AG04450 (cell line): Measurements from ENCODE around the gene DAZL. TPM values are rescaled to one million over a fixed set of nuclear protein-coding genes. Genes with fewer than 3 reads are reported as not detected.

Source experiments
- CTCF ChIA-PET: fragments of 300-600, 350-600 bp; formaldehyde crosslinking; extraction: SDS; loops from one replicate; lab custom pipeline; 2022; ENCODE audit warnings: antibody characterized with exemption, inconsistent platforms; lab: Charles Lee
- POLR2A ChIA-PET: fragments of 350-600 bp; formaldehyde crosslinking; extraction: SDS; loops from one replicate; lab custom pipeline; 2021; ENCODE audit warnings: antibody characterized with exemption, inconsistent platforms; lab: Yijun Ruan, JAX
- DNase-seq: peaks from one replicate; pipeline ENCODE4 v3.0.0-alpha.2; 2011; ENCODE audit warnings: low read depth, low spot score
- H3K27ac ChIP-seq: one replicate; pipeline ENCODE4 v1.5.1; 2012; ENCODE audit warnings: low read depth, low read length, control low read depth
- H3K27me3 ChIP-seq: one replicate; pipeline ENCODE4 v1.6.0; 2012; ENCODE audit warnings: low read length; ENCODE audit not compliant: control insufficient read depth, insufficient read depth
- H3K4me3 ChIP-seq: 2 replicates; pipeline ENCODE4 v1.5.1; 2011; ENCODE audit warnings: mild to moderate bottlenecking, low read depth, low read length, control low read depth
- H3K9me3 ChIP-seq: 2 replicates; pipeline ENCODE4 v1.5.1; 2012; ENCODE audit warnings: low read length; ENCODE audit not compliant: control insufficient read depth, insufficient read depth
- CTCF ChIP-seq: IDR thresholded peaks from 2 replicates; pipeline ENCODE4 v1.5.1; 2011; ENCODE audit warnings: low read depth, low read length, control low read depth, inconsistent platforms
- polyA plus RNA-seq: library from polyadenylated mRNA; depleted of rRNA; stranded (reverse); fragments of >200 nt; gene quantifications from 2 replicates; pipeline ENCODE4 v1.2.3, GENCODE V29; 2011

Gene DAZL
- polyA plus RNA-seq, 1 experiment = not detected

- ChIA-PET CTCF (interaction anchor here (2.1 kb wide), 1 partner anchor 299 kb away, joined by 8 read pairs; no protein-coding TSS in a partner anchor), POLR2A (no interaction called here)
- no peak overlapping the region for H3K4me3 ChIP-seq
- H3K27ac ChIP-seq = no peak overlapping the region
- TF ChIP-seq CTCF = no peak
- peaks cover 2% of the 10 kb centered on the region for H3K27me3 ChIP-seq
- no peaks in the 10 kb centered on the region for H3K9me3 ChIP-seq
- no peak for DNase-seq
Observed at GRCh38 chr3:16589120-16589519, 16.1 kb downstream of the DAZL start.

- TF ChIP-seq CTCF = no peak
- Histone ChIP-seq H3K27ac (no peak overlapping the region), H3K9me3 (no peaks in the 10 kb centered on the region), H3K27me3 (no peaks in the 10 kb centered on the region), H3K4me3 (no peak overlapping the region)
- POLR2A ChIA-PET = no interaction called here
- DNase-seq = no peak
- CTCF ChIA-PET = interaction anchor here (0.5 to 2.1 kb wide), 3 partner anchors 9 to 297 kb away, joined by 3 to 8 read pairs (median 6); no protein-coding TSS in a partner anchor
Observed at GRCh38 chr3:16587681-16588060, 17.6 kb downstream of the DAZL start.

GRCh38 chr3:16587047-16587680 lies 18.1 kb downstream of the DAZL start:
- no peaks in the 10 kb centered on the region for H3K27me3 ChIP-seq
- no peaks in the 10 kb centered on the region for H3K9me3 ChIP-seq
- no peak overlapping the region for H3K4me3 ChIP-seq
- no peak for TF ChIP-seq CTCF
- CTCF ChIA-PET = interaction anchor here (2.0 to 2.1 kb wide), 2 partner anchors 15 to 297 kb away, joined by 6 to 8 read pairs; no protein-coding TSS in a partner anchor
- no peak overlapping the region for H3K27ac ChIP-seq
- DNase-seq = no peak
- POLR2A ChIA-PET = no interaction called here

GRCh38 chr3:16584880-16585279 lies 20.3 kb downstream of the DAZL start:
- no peak for DNase-seq
- no peak for TF ChIP-seq CTCF
- Histone ChIP-seq H3K4me3 (no peak overlapping the region), H3K27ac (no peak overlapping the region), H3K27me3 (peaks cover 2% of the 10 kb centered on the region), H3K9me3 (no peaks in the 10 kb centered on the region)
- POLR2A ChIA-PET = no interaction called here
- CTCF ChIA-PET = interaction anchor here (1.2 kb wide), 1 partner anchor 17 kb away, joined by 3 read pairs; no protein-coding TSS in a partner anchor

- Histone ChIP-seq H3K27ac (no peak overlapping the region), H3K4me3 (no peak overlapping the region), H3K27me3 (peaks cover 2% of the 10 kb centered on the region), H3K9me3 (no peaks in the 10 kb centered on the region)
- no peak for TF ChIP-seq CTCF
- CTCF ChIA-PET = no interaction called here
- no peak for DNase-seq
- POLR2A ChIA-PET = no interaction called here
Observed at GRCh38 chr3:16583551-16583950, 21.7 kb downstream of the DAZL start.
